Transverse colon (tissue), 4 donors: ENCODE measurements around the gene TP53BP2.

ENCODE experiments used
- EP300 ChIP-seq: sonication (generic); formaldehyde crosslinking; IDR thresholded peaks from one replicate; pipeline ENCODE4 v1.6.1; 2017; ENCODE audit warnings: antibody characterized with exemption, low read depth
- POLR2A ChIP-seq: fragments of 450-650 bp; IDR thresholded peaks from one replicate; pipeline ENCODE4 v1.6.1; 2016; ENCODE audit warnings: antibody characterized with exemption, mild to moderate bottlenecking, moderate library complexity
- POLR2AphosphoS5 ChIP-seq, 3 donors: sonication (generic); formaldehyde crosslinking; IDR thresholded peaks; one replicate each; pipeline ENCODE4 v1.6.1; 2016; ENCODE audit warnings: antibody characterized with exemption in 3 of 3
- TF ChIP-seq, protein P1 (sequence below), 5 experiments: fragments of 200-600 bp in 3 of 5; fragments of 450-650 bp in 2 of 5; sonication (generic) in 3 of 5; IDR thresholded peaks; 1 replicate in 2 of 5; 2 replicates in 3 of 5; pipeline ENCODE4 v1.5.1; 2016 to 2017; ENCODE audit warnings: antibody characterized with exemption in 5 of 5, inconsistent platforms in 3 of 5, mild to moderate bottlenecking in 2 of 5, moderate library complexity in 1 of 5

DNA sequence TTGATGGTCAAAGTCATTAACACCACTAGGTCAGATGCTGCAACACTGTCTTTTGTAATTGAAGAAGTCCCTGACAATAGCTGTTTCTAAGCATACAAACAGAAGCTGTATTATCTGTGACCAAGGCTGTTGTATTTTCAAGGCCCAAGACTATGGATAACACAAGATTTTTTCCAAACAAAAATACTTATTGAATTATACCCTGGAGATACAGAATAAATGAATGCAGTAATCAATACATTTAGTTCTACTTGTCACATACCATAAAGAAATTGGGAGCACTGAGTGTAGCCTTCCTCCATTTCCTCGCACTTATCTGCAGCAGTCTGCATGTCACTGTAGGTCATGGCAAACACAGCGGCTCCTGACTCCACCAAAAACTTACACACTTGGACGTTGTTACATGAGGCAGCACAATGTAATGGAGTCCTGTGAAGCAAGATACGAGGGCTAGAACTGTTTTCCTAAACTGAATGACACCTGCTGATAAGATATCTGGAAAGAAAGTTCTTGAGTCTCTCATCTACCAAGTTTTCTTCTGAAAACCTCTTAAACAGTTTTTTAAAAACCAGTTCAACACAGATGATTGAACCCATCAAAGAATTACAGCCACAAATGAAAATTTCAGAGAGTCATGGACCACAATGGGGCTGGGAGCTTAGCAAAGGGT lies 56.9 kb downstream of the TP53BP2 start:
- TF ChIP-seq, protein P1, sequence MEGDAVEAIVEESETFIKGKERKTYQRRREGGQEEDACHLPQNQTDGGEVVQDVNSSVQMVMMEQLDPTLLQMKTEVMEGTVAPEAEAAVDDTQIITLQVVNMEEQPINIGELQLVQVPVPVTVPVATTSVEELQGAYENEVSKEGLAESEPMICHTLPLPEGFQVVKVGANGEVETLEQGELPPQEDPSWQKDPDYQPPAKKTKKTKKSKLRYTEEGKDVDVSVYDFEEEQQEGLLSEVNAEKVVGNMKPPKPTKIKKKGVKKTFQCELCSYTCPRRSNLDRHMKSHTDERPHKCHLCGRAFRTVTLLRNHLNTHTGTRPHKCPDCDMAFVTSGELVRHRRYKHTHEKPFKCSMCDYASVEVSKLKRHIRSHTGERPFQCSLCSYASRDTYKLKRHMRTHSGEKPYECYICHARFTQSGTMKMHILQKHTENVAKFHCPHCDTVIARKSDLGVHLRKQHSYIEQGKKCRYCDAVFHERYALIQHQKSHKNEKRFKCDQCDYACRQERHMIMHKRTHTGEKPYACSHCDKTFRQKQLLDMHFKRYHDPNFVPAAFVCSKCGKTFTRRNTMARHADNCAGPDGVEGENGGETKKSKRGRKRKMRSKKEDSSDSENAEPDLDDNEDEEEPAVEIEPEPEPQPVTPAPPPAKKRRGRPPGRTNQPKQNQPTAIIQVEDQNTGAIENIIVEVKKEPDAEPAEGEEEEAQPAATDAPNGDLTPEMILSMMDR (IDR thresholded peaks at IDR 0.05) = no peak
- TF ChIP-seq EP300 (no peak), POLR2A (no peak), POLR2AphosphoS5 (IDR thresholded peaks at IDR 0.05) (no peak)
